HG03439 (cell line): Measurements from ENCODE around the gene PPIL3.

Source experiments
- ATAC-seq: cut with Tn5 transposase; IDR thresholded peaks from one replicate; pipeline ENCODE4 v1.9.1; 2021; ENCODE audit warnings: mild to moderate bottlenecking, moderate library complexity; ENCODE audit not compliant: unreplicated experiment

Gene PPIL3

GRCh38 chr2:200861617-200862155 lies 27.2 kb downstream of the PPIL3 start:
- ATAC-seq = no peak

- no peak for ATAC-seq
These were observed 28.6 kb downstream of the PPIL3 start for GRCh38 chr2:200860092-200860795.

- no peak for ATAC-seq
These were observed 32.1 kb downstream of the PPIL3 start for GRCh38 chr2:200856806-200857205.

GRCh38 chr2:200852605-200853004 lies 36.3 kb downstream of the PPIL3 start:
- no peak for ATAC-seq

GRCh38 chr2:200851398-200852248 lies 37.3 kb downstream of the PPIL3 start:
- no peak for ATAC-seq

GRCh38 chr2:200850512-200851256 lies 38.2 kb downstream of the PPIL3 start:
- no peak for ATAC-seq

- no peak for ATAC-seq
These were observed 40.9 kb downstream of the PPIL3 start for GRCh38 chr2:200847939-200848338.

- ATAC-seq = no peak
These were observed 41.6 kb downstream of the PPIL3 start for GRCh38 chr2:200847269-200847668.

GRCh38 chr2:200845669-200846325 lies 43.1 kb downstream of the PPIL3 start:
- ATAC-seq = no peak

GRCh38 chr2:200845194-200845593 lies 43.7 kb downstream of the PPIL3 start:
- no peak for ATAC-seq

GRCh38 chr2:200843993-200844948 lies 44.6 kb downstream of the PPIL3 start:
- ATAC-seq = no peak

- no peak for ATAC-seq
These were observed 49.4 kb downstream of the PPIL3 start for GRCh38 chr2:200839513-200839912.

- ATAC-seq = no peak
These were observed 54.2 kb downstream of the PPIL3 start for GRCh38 chr2:200834701-200835100.

- no peak for ATAC-seq
These were observed 59.6 kb downstream of the PPIL3 start for GRCh38 chr2:200829258-200829655.

GRCh38 chr2:200828572-200829257 lies 60.2 kb downstream of the PPIL3 start:
- ATAC-seq = no peak

GRCh38 chr2:200828104-200828503 lies 60.8 kb downstream of the PPIL3 start:
- ATAC-seq = no peak

GRCh38 chr2:200821686-200822245 lies 67.1 kb downstream of the PPIL3 start:
- ATAC-seq = no peak
